Measurements from ENCODE around the gene DLGAP4. TPM values are rescaled to one million over a fixed set of nuclear protein-coding genes. Genes with fewer than 3 reads are reported as not detected.

The DLGAP4 gene, protein sequence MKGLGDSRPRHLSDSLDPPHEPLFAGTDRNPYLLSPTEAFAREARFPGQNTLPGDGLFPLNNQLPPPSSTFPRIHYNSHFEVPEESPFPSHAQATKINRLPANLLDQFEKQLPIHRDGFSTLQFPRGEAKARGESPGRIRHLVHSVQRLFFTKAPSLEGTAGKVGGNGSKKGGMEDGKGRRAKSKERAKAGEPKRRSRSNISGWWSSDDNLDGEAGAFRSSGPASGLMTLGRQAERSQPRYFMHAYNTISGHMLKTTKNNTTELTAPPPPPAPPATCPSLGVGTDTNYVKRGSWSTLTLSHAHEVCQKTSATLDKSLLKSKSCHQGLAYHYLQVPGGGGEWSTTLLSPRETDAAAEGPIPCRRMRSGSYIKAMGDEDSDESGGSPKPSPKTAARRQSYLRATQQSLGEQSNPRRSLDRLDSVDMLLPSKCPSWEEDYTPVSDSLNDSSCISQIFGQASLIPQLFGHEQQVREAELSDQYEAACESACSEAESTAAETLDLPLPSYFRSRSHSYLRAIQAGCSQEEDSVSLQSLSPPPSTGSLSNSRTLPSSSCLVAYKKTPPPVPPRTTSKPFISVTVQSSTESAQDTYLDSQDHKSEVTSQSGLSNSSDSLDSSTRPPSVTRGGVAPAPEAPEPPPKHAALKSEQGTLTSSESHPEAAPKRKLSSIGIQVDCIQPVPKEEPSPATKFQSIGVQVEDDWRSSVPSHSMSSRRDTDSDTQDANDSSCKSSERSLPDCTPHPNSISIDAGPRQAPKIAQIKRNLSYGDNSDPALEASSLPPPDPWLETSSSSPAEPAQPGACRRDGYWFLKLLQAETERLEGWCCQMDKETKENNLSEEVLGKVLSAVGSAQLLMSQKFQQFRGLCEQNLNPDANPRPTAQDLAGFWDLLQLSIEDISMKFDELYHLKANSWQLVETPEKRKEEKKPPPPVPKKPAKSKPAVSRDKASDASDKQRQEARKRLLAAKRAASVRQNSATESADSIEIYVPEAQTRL
- total RNA-seq (2022) (80.3 and 87.6 TPM in 2 replicates), Bru-seq, nascent RNA (percentile 52 among the genes with signal in this experiment), BruChase-seq, experiment 1, labeled RNA remaining after a 6-hour chase (percentile 62 among the genes with signal in this experiment), BruChase-seq, experiment 2, labeled RNA remaining after a 2-hour chase (percentile 54 among the genes with signal in this experiment)
- long read RNA-seq, transcript DLGAP4-206 (7 exons, 3,110 nt) = major isoform, 36 of 168 reads
- long read RNA-seq, transcript DLGAP4-202 (7 exons, 2,392 nt) = minor isoform, 22 of 168 reads
- long read RNA-seq, partial matches to known transcripts = 10 of 168 reads
- long read RNA-seq, other reads (novel, unspliced or antisense) = 100 of 168 reads

DNA sequence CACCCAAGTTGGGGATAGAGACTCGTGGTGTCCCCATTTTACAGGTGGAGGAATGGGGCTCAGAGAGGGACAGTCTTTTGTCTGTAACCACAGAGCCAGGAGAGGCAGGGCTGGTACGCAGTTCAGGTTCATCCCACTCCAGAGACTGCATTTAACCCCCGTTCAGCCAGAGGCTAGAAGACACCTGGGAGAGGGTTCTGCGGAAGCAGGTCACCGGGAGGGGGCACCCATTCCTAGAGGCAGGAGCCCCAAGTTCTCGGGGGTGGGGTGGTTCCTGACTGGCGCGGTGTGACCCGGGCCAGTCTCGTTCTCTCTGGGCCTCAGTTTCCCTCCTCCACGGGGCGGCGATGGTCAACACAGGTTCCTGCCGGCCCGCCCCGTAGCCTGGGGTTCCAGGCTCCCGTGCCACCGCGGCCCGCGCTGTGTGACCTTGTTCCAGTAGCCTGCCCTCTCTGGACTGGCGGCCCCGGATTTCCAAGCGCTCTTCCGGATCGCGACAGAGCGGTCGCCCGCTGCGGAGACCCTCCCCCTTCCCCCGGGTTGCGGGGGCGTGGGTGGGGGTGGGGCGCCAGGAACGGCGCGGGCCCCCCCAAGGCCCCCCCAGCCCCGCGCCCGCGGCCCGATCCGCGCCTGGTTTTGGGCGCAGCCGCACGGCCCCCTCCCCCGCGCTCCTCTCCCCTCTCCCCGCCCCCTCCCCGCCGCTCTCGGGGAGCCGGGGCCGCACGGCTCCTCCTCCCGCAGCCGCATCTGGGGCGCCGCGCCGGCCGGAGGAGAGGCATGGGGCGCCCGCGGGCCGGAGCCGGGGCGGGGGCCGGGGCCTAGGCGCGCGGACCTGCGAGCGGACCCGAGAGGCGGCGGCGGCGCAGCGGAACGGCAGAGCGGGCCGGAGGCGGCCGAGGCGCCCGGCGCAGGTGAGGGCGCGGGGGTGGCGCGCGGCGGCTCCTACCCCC, at the start of gene DLGAP4:
TSS of gene DLGAP4 (plus strand) at position 738 of the 950 bp plus-strand sequence. CDS start 125,379 bp downstream, outside the sequence.
- intact Hi-C loops (cut with micrococcal nuclease) = no loop called here
- POLR2A ChIA-PET = no interaction called here
- Mint-ChIP-seq H3K4me3 (ENCODE audit: unreplicated experiment) (no peak within 1 kb of the TSS), H3K27me3 (ENCODE audit: insufficient read depth, unreplicated experiment) (peaks cover 85% of the 10 kb centered on the region), H3K36me3 (ENCODE audit: insufficient read depth, unreplicated experiment) (no peaks in the 10 kb centered on the region), H3K27ac (ENCODE audit: low read depth, unreplicated experiment) (no peak within 1 kb of the TSS), H3K4me1 (ENCODE audit: insufficient read depth, unreplicated experiment) (no peaks in the 10 kb centered on the region), H3K9me3 (ENCODE audit: unreplicated experiment) (no peaks in the 10 kb centered on the region)
- CTCF ChIA-PET = no interaction called here
- no TSS peak for BruUV-seq (replicated peaks)
- TF ChIP-seq CTCF (IDR thresholded peaks at IDR 0.05; ENCODE audit: unreplicated experiment) = no peak
- DNase-seq (ENCODE audit: unreplicated experiment) = no peak

DNA sequence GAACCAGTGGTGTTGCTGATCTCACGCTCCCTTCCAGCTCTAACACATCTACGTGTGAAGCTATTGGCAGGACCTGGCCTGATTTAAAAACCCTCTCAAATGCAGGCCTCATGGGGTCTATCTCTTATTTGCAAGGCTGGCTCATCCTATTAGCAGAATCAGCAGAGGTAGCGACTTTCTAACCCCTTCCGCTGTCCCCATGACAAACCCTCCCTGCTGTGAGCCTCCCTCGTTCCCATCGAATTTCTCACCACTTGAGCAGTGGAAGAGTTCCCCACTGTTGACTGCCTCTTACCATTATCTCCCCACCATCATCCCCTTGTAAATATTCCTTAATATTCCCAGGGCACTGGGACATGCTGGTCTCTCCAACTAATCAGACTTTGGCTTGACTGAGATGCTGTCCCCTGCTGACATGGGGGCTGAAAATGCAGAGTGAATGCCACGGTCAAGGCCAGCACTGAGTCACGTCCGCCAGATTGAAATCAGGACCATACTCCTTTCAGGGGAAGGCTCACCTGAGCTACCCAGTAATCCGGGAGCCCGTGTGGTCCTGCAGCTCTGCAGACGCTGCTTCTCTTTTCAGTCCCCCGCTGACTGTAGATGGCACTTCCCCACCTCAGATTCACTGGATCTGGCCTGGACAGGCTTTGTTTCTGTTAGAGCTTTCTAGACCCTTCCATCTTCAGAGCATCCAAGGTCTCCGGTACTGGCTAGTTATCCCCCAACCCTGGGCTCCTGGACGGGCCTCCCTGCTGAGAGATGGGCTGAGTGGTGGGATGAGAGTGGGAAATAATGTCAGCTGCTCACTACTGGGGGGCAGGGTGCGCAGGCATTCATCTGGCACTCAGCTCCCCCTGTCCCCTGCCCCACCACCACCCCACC, 46.7 kb upstream of the DLGAP4 start:
- Mint-ChIP-seq H3K27ac (ENCODE audit: low read depth, unreplicated experiment) (no peak overlapping the region), H3K4me3 (ENCODE audit: unreplicated experiment) (no peak overlapping the region), H3K36me3 (ENCODE audit: insufficient read depth, unreplicated experiment) (peaks cover 23% of the 10 kb centered on the region), H3K27me3 (ENCODE audit: insufficient read depth, unreplicated experiment) (no peaks in the 10 kb centered on the region), H3K4me1 (ENCODE audit: insufficient read depth, unreplicated experiment) (no peaks in the 10 kb centered on the region), H3K9me3 (ENCODE audit: unreplicated experiment) (no peaks in the 10 kb centered on the region)
- no peak for TF ChIP-seq CTCF (IDR thresholded peaks at IDR 0.05; ENCODE audit: unreplicated experiment)
- no peak for DNase-seq (ENCODE audit: unreplicated experiment)
- CTCF ChIA-PET = interaction anchor here (0.5 to 1.6 kb wide), 4 partner anchors 8 to 1574 kb away, joined by 3 to 4 read pairs (median 3); no protein-coding TSS in a partner anchor
- BruUV-seq (replicated peaks) = no TSS peak
- intact Hi-C loops (cut with micrococcal nuclease) = no loop called here
- POLR2A ChIA-PET = interaction anchor here (1.0 kb wide), 1 partner anchor 22 kb away, joined by 3 read pairs; no protein-coding TSS in a partner anchor

DNA sequence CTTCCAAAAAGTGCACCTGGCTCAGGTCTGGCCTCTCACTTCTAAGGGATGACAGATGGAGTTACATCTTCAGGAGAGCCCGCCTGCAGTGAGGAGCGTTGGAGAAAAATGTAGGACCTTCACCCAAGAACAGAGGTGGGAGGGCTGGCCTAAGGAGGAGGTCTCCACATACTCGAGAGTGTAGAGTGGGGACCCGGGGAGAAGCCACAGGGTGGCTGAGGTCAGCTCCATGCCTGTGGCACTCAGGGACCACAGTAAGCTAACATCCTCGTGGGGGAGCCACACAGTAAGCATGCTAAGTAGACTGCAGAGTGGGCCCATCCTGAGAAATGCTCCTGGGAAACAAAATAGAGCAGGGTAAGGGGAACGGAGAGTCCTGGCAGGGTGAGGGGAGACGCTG, 45.8 kb upstream of the DLGAP4 start:
- no peaks in the 10 kb centered on the region for H3K27me3 Mint-ChIP-seq (ENCODE audit: insufficient read depth, unreplicated experiment)
- H3K27ac Mint-ChIP-seq (ENCODE audit: low read depth, unreplicated experiment) = no peak overlapping the region
- BruUV-seq (replicated peaks) = no TSS peak
- no peak overlapping the region for H3K4me3 Mint-ChIP-seq (ENCODE audit: unreplicated experiment)
- peaks cover 18% of the 10 kb centered on the region for H3K36me3 Mint-ChIP-seq (ENCODE audit: insufficient read depth, unreplicated experiment)
- POLR2A ChIA-PET = no interaction called here
- TF ChIP-seq CTCF (IDR thresholded peaks at IDR 0.05; ENCODE audit: unreplicated experiment) = no peak
- H3K9me3 Mint-ChIP-seq (ENCODE audit: unreplicated experiment) = no peaks in the 10 kb centered on the region
- DNase-seq (ENCODE audit: unreplicated experiment) = no peak
- H3K4me1 Mint-ChIP-seq (ENCODE audit: insufficient read depth, unreplicated experiment) = no peaks in the 10 kb centered on the region
- CTCF ChIA-PET = interaction anchor here (0.5 to 1.0 kb wide), 2 partner anchors 9 to 14 kb away, joined by 3 read pairs; no protein-coding TSS in a partner anchor
- intact Hi-C loops (cut with micrococcal nuclease) = no loop called here
